ENCODE measurements around the gene MUC20.
"Not testable (repeated sequence)": the region's sequence is repeated elsewhere in the genome, so short reads cannot be mapped to it uniquely, and the experiment has no call there.

MUC20 gene

GRCh38 chr3:195710126-195710905 lies 10.5 kb upstream of the MUC20 start:
- H3K27me3 ChIP-seq (ENCODE audit: control insufficient read depth in 5 of 5, insufficient read depth in 4 of 5, low read length in 5 of 5); H3K4me3 ChIP-seq (ENCODE audit: low read depth in 1 of 5, low read length in 5 of 5); H3K9ac ChIP-seq (ENCODE audit: low read length in 5 of 5); H3K9me3 ChIP-seq (ENCODE audit: control insufficient read depth in 5 of 5, low read length in 5 of 5); H3K4me1 ChIP-seq (ENCODE audit: control insufficient read depth in 5 of 5, insufficient read depth in 5 of 5, low read length in 5 of 5); H3K27ac ChIP-seq (ENCODE audit: low read depth, low read length): not testable (repeated sequence)
- peaks cover 5 to 50% (median 46%) of the 10 kb centered on the region in 5 donors for H3K36me3 ChIP-seq (ENCODE audit: control insufficient read depth in 5 of 5, insufficient read depth in 5 of 5, low read length in 5 of 5)

- H3K27ac ChIP-seq (ENCODE audit: low read depth, low read length); H3K4me3 ChIP-seq (ENCODE audit: low read depth in 1 of 5, low read length in 5 of 5); H3K4me1 ChIP-seq (ENCODE audit: control insufficient read depth in 5 of 5, insufficient read depth in 5 of 5, low read length in 5 of 5); H3K27me3 ChIP-seq (ENCODE audit: control insufficient read depth in 5 of 5, insufficient read depth in 4 of 5, low read length in 5 of 5); H3K9me3 ChIP-seq (ENCODE audit: control insufficient read depth in 5 of 5, low read length in 5 of 5); H3K9ac ChIP-seq (ENCODE audit: low read length in 5 of 5): not testable (repeated sequence)
- H3K36me3 ChIP-seq (ENCODE audit: control insufficient read depth in 5 of 5, insufficient read depth in 5 of 5, low read length in 5 of 5), result peaks cover 5 to 57% (median 52%) of the 10 kb centered on the region in 5 donors
Measured at GRCh38 chr3:195711091-195711812, 9.5 kb upstream of the MUC20 start.

GRCh38 chr3:195711813-195712534 lies 8.8 kb upstream of the MUC20 start:
- H3K9me3 ChIP-seq (ENCODE audit: control insufficient read depth in 5 of 5, low read length in 5 of 5), result no peaks in the 10 kb centered on the region
- no peak overlapping the region for H3K27ac ChIP-seq (ENCODE audit: low read depth, low read length)
- no peaks in the 10 kb centered on the region for H3K27me3 ChIP-seq (ENCODE audit: control insufficient read depth in 5 of 5, insufficient read depth in 4 of 5, low read length in 5 of 5)
- H3K9ac ChIP-seq (ENCODE audit: low read length in 5 of 5), result no peak overlapping the region
- H3K36me3 ChIP-seq (ENCODE audit: control insufficient read depth in 5 of 5, insufficient read depth in 5 of 5, low read length in 5 of 5), result peaks cover 5 to 57% (median 52%) of the 10 kb centered on the region in 5 donors
- peaks cover 0 to 11% (median 4%) of the 10 kb centered on the region in 5 donors for H3K4me1 ChIP-seq (ENCODE audit: control insufficient read depth in 5 of 5, insufficient read depth in 5 of 5, low read length in 5 of 5)
- H3K4me3 ChIP-seq (ENCODE audit: low read depth in 1 of 5, low read length in 5 of 5), result no peak overlapping the region

GRCh38 chr3:195712535-195712910 lies 8.3 kb upstream of the MUC20 start:
- peaks cover 5 to 57% (median 52%) of the 10 kb centered on the region in 5 donors for H3K36me3 ChIP-seq (ENCODE audit: control insufficient read depth in 5 of 5, insufficient read depth in 5 of 5, low read length in 5 of 5)
- not testable (repeated sequence) for H3K4me3 ChIP-seq (ENCODE audit: low read depth in 1 of 5, low read length in 5 of 5); H3K27me3 ChIP-seq (ENCODE audit: control insufficient read depth in 5 of 5, insufficient read depth in 4 of 5, low read length in 5 of 5); H3K9ac ChIP-seq (ENCODE audit: low read length in 5 of 5); H3K27ac ChIP-seq (ENCODE audit: low read depth, low read length); H3K9me3 ChIP-seq (ENCODE audit: control insufficient read depth in 5 of 5, low read length in 5 of 5)
- H3K4me1 ChIP-seq (ENCODE audit: control insufficient read depth in 5 of 5, insufficient read depth in 5 of 5, low read length in 5 of 5), result peaks cover 0 to 13% (median 4%) of the 10 kb centered on the region in 5 donors

- not testable (repeated sequence) for H3K9ac ChIP-seq (ENCODE audit: low read length in 5 of 5); H3K4me3 ChIP-seq (ENCODE audit: low read depth in 1 of 5, low read length in 5 of 5); H3K27me3 ChIP-seq (ENCODE audit: control insufficient read depth in 5 of 5, insufficient read depth in 4 of 5, low read length in 5 of 5); H3K27ac ChIP-seq (ENCODE audit: low read depth, low read length); H3K9me3 ChIP-seq (ENCODE audit: control insufficient read depth in 5 of 5, low read length in 5 of 5)
- Histone ChIP-seq H3K36me3 (ENCODE audit: control insufficient read depth in 5 of 5, insufficient read depth in 5 of 5, low read length in 5 of 5) (peaks cover 5 to 55% (median 50%) of the 10 kb centered on the region in 5 donors), H3K4me1 (ENCODE audit: control insufficient read depth in 5 of 5, insufficient read depth in 5 of 5, low read length in 5 of 5) (peaks cover 0 to 13% (median 4%) of the 10 kb centered on the region in 5 donors)
Measured at GRCh38 chr3:195713150-195713549, 7.6 kb upstream of the MUC20 start.

GRCh38 chr3:195714380-195715011 lies 6.3 kb upstream of the MUC20 start:
- H3K4me1 ChIP-seq (ENCODE audit: control insufficient read depth in 5 of 5, insufficient read depth in 5 of 5, low read length in 5 of 5), result peaks cover 0 to 13% (median 4%) of the 10 kb centered on the region in 5 donors
- no peak overlapping the region for H3K4me3 ChIP-seq (ENCODE audit: low read depth in 1 of 5, low read length in 5 of 5)
- H3K9ac ChIP-seq (ENCODE audit: low read length in 5 of 5), result no peak overlapping the region
- H3K36me3 ChIP-seq (ENCODE audit: control insufficient read depth in 5 of 5, insufficient read depth in 5 of 5, low read length in 5 of 5), result peaks cover 3 to 43% (median 38%) of the 10 kb centered on the region in 5 donors
- no peaks in the 10 kb centered on the region for H3K9me3 ChIP-seq (ENCODE audit: control insufficient read depth in 5 of 5, low read length in 5 of 5)
- H3K27ac ChIP-seq (ENCODE audit: low read depth, low read length), result no peak overlapping the region
- no peaks in the 10 kb centered on the region for H3K27me3 ChIP-seq (ENCODE audit: control insufficient read depth in 5 of 5, insufficient read depth in 4 of 5, low read length in 5 of 5)

GRCh38 chr3:195715134-195715533 lies 5.6 kb upstream of the MUC20 start:
- Histone ChIP-seq H3K27ac (ENCODE audit: low read depth, low read length) (no peak overlapping the region), H3K4me1 (ENCODE audit: control insufficient read depth in 5 of 5, insufficient read depth in 5 of 5, low read length in 5 of 5) (peaks cover 0 to 13% (median 4%) of the 10 kb centered on the region in 5 donors), H3K36me3 (ENCODE audit: control insufficient read depth in 5 of 5, insufficient read depth in 5 of 5, low read length in 5 of 5) (peaks cover 3 to 36% (median 32%) of the 10 kb centered on the region in 5 donors), H3K27me3 (ENCODE audit: control insufficient read depth in 5 of 5, insufficient read depth in 4 of 5, low read length in 5 of 5) (no peaks in the 10 kb centered on the region), H3K9ac (ENCODE audit: low read length in 5 of 5) (no peak overlapping the region), H3K4me3 (ENCODE audit: low read depth in 1 of 5, low read length in 5 of 5) (no peak overlapping the region), H3K9me3 (ENCODE audit: control insufficient read depth in 5 of 5, low read length in 5 of 5) (no peaks in the 10 kb centered on the region)

GRCh38 chr3:195715583-195716266 lies 5.1 kb upstream of the MUC20 start:
- Histone ChIP-seq H3K36me3 (ENCODE audit: control insufficient read depth in 5 of 5, insufficient read depth in 5 of 5, low read length in 5 of 5) (peaks cover 3 to 33% (median 27%) of the 10 kb centered on the region in 5 donors), H3K27me3 (ENCODE audit: control insufficient read depth in 5 of 5, insufficient read depth in 4 of 5, low read length in 5 of 5) (no peaks in the 10 kb centered on the region), H3K9me3 (ENCODE audit: control insufficient read depth in 5 of 5, low read length in 5 of 5) (no peaks in the 10 kb centered on the region), H3K4me3 (ENCODE audit: low read depth in 1 of 5, low read length in 5 of 5) (no peak overlapping the region), H3K27ac (ENCODE audit: low read depth, low read length) (no peak overlapping the region), H3K9ac (ENCODE audit: low read length in 5 of 5) (no peak overlapping the region), H3K4me1 (ENCODE audit: control insufficient read depth in 5 of 5, insufficient read depth in 5 of 5, low read length in 5 of 5) (peaks cover 0 to 13% (median 4%) of the 10 kb centered on the region in 5 donors)

- Histone ChIP-seq H3K36me3 (ENCODE audit: control insufficient read depth in 5 of 5, insufficient read depth in 5 of 5, low read length in 5 of 5) (peaks cover 0 to 21% (median 13%) of the 10 kb centered on the region in 5 donors), H3K27ac (ENCODE audit: low read depth, low read length) (no peak overlapping the region), H3K9ac (ENCODE audit: low read length in 5 of 5) (no peak overlapping the region), H3K4me1 (ENCODE audit: control insufficient read depth in 5 of 5, insufficient read depth in 5 of 5, low read length in 5 of 5) (peaks cover 0 to 13% (median 4%) of the 10 kb centered on the region in 5 donors), H3K4me3 (ENCODE audit: low read depth in 1 of 5, low read length in 5 of 5) (no peak overlapping the region), H3K9me3 (ENCODE audit: control insufficient read depth in 5 of 5, low read length in 5 of 5) (no peaks in the 10 kb centered on the region), H3K27me3 (ENCODE audit: control insufficient read depth in 5 of 5, insufficient read depth in 4 of 5, low read length in 5 of 5) (no peaks in the 10 kb centered on the region)
Measured at GRCh38 chr3:195717416-195717815, 3.4 kb upstream of the MUC20 start.
